AG10803 (cell line): Measurements from ENCODE around the gene SAV1.

Experiments used
- DNase-seq: peaks from one replicate; pipeline ENCODE4 v3.0.0; 2010; ENCODE audit warnings: low read depth
- H3K4me3 ChIP-seq: 2 replicates; pipeline ENCODE4 v1.5.1; 2011; ENCODE audit warnings: mild to moderate bottlenecking, low read length, control low read depth
- TF ChIP-seq, protein P1 (sequence below): conservative IDR thresholded peaks from 2 replicates; pipeline ENCODE4 v1.5.1; 2011; ENCODE audit warnings: mild to moderate bottlenecking, low read length, control low read depth, inconsistent platforms

The SAV1 gene

DNA sequence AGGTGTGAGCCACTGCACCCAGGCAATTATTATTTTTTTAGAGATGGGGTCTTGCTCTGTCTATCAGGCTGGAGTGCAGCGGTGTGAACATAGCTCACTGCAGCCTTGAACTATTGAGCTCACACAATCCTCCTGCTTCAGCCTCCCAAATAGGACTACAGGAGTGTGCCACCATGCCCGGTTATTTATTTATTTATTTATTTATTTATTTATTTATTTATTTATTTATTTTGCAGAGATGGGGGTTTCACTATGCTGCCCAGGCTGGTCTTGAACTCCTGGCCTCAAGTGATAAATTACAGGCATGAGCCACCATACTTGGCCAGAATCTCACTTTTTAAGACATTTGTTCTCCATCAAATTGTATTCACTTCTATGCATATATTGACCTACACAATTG is 51.8 kb downstream of the SAV1 start:
- no peak for DNase-seq
- TF ChIP-seq, protein P1, sequence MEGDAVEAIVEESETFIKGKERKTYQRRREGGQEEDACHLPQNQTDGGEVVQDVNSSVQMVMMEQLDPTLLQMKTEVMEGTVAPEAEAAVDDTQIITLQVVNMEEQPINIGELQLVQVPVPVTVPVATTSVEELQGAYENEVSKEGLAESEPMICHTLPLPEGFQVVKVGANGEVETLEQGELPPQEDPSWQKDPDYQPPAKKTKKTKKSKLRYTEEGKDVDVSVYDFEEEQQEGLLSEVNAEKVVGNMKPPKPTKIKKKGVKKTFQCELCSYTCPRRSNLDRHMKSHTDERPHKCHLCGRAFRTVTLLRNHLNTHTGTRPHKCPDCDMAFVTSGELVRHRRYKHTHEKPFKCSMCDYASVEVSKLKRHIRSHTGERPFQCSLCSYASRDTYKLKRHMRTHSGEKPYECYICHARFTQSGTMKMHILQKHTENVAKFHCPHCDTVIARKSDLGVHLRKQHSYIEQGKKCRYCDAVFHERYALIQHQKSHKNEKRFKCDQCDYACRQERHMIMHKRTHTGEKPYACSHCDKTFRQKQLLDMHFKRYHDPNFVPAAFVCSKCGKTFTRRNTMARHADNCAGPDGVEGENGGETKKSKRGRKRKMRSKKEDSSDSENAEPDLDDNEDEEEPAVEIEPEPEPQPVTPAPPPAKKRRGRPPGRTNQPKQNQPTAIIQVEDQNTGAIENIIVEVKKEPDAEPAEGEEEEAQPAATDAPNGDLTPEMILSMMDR: no peak
- H3K4me3 ChIP-seq: no peak overlapping the region

DNA sequence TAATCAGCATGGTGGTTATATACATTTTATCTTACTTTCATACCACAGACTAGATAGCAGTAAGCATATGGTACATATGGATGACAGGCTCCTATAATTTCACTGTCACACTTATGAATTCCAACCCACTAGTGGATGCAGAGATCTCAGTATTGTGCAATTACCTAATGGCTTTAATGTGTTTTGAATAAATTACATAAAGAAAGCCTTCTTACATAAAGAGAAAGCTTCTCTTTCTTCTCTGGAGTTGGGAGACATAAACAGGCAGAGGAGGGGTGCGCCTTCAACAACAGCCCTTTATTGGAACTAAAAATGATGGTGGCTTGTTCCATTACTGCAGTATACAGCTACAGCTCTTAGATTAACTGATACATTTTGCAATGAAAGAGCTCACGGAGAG is 52.6 kb downstream of the SAV1 start:
- H3K4me3 ChIP-seq: no peak overlapping the region
- TF ChIP-seq, protein P1: no peak
- no peak for DNase-seq

DNA sequence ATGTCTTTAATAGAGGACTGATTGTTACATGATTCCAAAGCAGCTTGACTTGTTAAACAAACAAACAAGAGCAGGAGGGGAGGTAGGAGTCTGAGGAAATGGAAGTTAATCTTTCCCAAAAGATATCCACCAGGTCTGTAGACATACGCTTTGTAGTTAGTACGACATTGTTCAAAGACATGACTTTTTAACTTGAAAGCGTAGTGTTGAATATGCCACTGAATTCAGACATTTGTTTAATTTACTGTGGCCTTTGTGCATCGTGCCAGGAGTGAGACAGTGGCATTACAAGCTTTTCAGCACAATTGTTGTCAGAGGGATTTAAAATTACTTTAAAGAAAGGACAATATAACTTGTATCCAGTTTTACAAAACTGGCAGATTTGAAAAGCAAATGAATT is 53.0 kb downstream of the SAV1 start:
- TF ChIP-seq, protein P1: no peak
- no peak overlapping the region for H3K4me3 ChIP-seq
- DNase-seq: no peak

GRCh38 chr14:50612806-50613205 is 55.3 kb downstream of the SAV1 start:
- H3K4me3 ChIP-seq: no peak overlapping the region
- no peak for DNase-seq
- TF ChIP-seq, protein P1: no peak

DNA sequence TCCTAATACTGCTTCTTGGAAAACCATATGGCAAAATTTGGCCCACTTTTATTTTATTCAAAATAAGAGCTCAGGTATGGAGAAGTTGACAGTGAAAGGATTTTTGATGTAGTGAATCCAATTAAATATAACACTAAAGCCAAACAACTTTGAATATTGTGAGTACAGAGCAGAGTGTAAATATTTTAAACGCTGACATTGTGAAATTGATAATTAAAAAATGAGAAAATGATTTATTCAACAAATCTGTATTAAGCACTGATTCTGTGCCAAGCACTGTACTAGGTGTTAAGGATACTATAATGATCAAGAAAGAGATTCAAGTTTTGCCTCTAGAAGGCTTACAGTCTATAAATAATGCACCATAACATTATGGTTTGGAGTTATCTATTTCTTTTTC is 57.6 kb downstream of the SAV1 start:
- H3K4me3 ChIP-seq: no peak overlapping the region
- no peak for DNase-seq
- TF ChIP-seq, protein P1: no peak

DNA sequence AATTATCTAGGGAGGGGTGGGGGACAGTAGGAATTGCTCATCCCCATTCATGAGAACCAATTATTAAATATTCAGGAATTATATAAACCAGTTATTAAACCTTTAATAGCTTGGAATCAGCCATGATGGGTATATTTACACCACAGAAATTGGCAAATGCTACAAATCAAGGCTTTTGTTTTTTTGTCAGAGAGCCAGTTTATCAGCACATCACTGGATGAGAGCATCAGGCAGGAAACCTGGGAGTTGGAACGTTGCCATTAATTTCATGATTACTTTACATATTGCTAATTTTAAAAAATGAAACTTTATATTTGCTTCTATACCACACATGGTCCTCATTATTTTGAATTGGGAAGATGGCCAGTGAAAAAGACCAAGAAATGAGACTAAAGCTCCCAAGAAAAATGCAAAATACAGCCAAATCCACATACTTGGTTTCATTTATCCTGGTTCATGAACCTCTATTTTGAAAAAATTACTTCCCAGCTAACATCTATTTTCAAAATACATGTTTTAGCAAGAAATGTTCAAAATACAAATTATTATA is 59.7 kb downstream of the SAV1 start:
- TF ChIP-seq, protein P1: no peak
- DNase-seq: peak; percentile 81
- no peak overlapping the region for H3K4me3 ChIP-seq

DNA sequence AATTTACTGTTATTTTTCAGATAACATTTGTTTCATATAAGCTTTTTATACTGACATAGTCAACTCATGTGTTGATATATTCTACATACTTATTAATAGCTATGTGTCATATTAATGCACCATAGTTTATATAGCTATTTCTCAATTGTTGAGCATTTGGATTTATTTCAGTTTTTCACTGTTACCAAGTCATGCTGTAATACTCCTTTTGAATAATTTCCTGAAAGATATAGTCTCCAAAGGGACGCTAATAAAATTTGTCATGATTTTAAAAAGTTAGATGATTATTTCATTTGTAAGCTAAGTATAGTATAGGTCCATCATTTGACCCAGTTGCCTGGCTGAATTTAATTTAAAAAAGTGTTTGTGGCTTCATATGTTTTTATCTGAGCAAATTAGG is 60.3 kb downstream of the SAV1 start:
- TF ChIP-seq, protein P1: no peak
- no peak for DNase-seq
- H3K4me3 ChIP-seq: no peak overlapping the region
